Measurements from ENCODE around the gene MRPL1.

- TF ChIP-seq ZNF274 (IDR thresholded peaks at IDR 0.05; ENCODE audit: low read depth, low read length), result no peak
- TF ChIP-seq YY1 (IDR thresholded peaks at IDR 0.05; ENCODE audit: insufficient read depth, insufficient read length), result no peak
- no peak for TF ChIP-seq SUZ12 (IDR thresholded peaks at IDR 0.05; ENCODE audit: extremely low read depth, insufficient read depth, insufficient read length)
Observed at GRCh38 chr4:77877771-77878565, 15.3 kb downstream of the MRPL1 start.

All from NT2/D1 (cell line).